Upper lobe of left lung (tissue), 6 donors: ENCODE data around the gene PODXL2. TPM values are rescaled to one million over a fixed set of nuclear protein-coding genes. Genes with fewer than 3 reads are reported as not detected.
"Not testable (repeated sequence)": the region's sequence is repeated elsewhere in the genome, so short reads cannot be mapped to it uniquely, and the experiment has no call there.

Experiments used
- ATAC-seq, 2 donors: fragments of 200-7000 bp; cut with Tn5 transposase; one replicate each; pipeline ENCODE4 v1.9.1; 2022; ENCODE audit warnings: mild to moderate bottlenecking in 2 of 2, moderate library complexity in 2 of 2; ENCODE audit not compliant: low FRiP score in 2 of 2
- DNase-seq, 2 donors: peaks; one replicate each; pipeline ENCODE4 v3.0.0-alpha.2; 2019 to 2020
- H3K27ac ChIP-seq, 4 donors: fragments of 200-600 bp; sonication (generic); one replicate each; pipeline ENCODE4 v1.5.1; 2016 to 2019
- H3K27me3 ChIP-seq, 4 donors: fragments of 200-600 bp; sonication (generic); one replicate each; pipeline ENCODE4 v1.5.1; 2017 to 2019
- H3K36me3 ChIP-seq, 4 donors: fragments of 200-600 bp; sonication (generic); one replicate each; pipeline ENCODE4 v1.5.1; 2016 to 2019
- H3K4me1 ChIP-seq, 4 donors: fragments of 200-600 bp; sonication (generic); one replicate each; pipeline ENCODE4 v1.5.1; 2018 to 2019
- H3K4me3 ChIP-seq, 4 donors: fragments of 200-600 bp; sonication (generic); one replicate each; pipeline ENCODE4 v1.5.1; 2017 to 2019; ENCODE audit warnings: mild to moderate bottlenecking in 2 of 4, moderate library complexity in 1 of 4
- H3K9me3 ChIP-seq, 4 donors: fragments of 200-600 bp; sonication (generic); one replicate each; pipeline ENCODE4 v1.5.1; 2018 to 2019
- CTCF ChIP-seq, 6 experiments: fragments of 450-650 bp in 4 of 6; fragments of 200-600 bp in 2 of 6; sonication (generic) in 2 of 6; IDR thresholded peaks; one replicate each; pipeline ENCODE4 v1.5.1; 2016 to 2019; ENCODE audit warnings: antibody characterized with exemption in 6 of 6
- EP300 ChIP-seq, 4 donors: sonication (generic); formaldehyde crosslinking; IDR thresholded peaks; one replicate each; pipeline ENCODE4 v1.5.1; 2017; ENCODE audit warnings: antibody characterized with exemption in 4 of 4, control low read depth in 2 of 4
- POLR2A ChIP-seq, 4 donors: fragments of 450-650 bp; IDR thresholded peaks; one replicate each; pipeline ENCODE4 v1.5.1; 2016 to 2017; ENCODE audit warnings: antibody characterized with exemption in 4 of 4, mild to moderate bottlenecking in 2 of 4
- POLR2AphosphoS5 ChIP-seq, 2 donors: sonication (generic); formaldehyde crosslinking; IDR thresholded peaks; one replicate each; pipeline ENCODE4 v1.5.1; 2017; ENCODE audit warnings: antibody characterized with exemption in 2 of 2
- whole genome bisulfite sequencing, 2 donors: methylation state at CpG; one replicate each; pipeline ENCODE4 v1.1.5; 2017 to 2018; 5-methylcytosine and 5-hydroxymethylcytosine counted together
- total RNA-seq, 6 donors: library from RNA; depleted of rRNA in 4 of 6; stranded (reverse); fragments of >200 nt in 4 of 6; gene quantifications; one replicate each; pipeline versions ENCODE4 v1.1.0 to v1.2.1, GENCODE V29; 2016 to 2021
- donor health status: DM: no; HTN: no; CAD: no; lungs with moderate emphysema.
- donor health status: DM: no; HTN: yes; CAD: no; lungs with severe emphysema.

PODXL2 gene
- total RNA-seq, 6 donors from 2014 or later, result 1.0 to 5.1 (median 3.5) TPM

GRCh38 chr3:127654374-127654773 lies 25.4 kb downstream of the PODXL2 start:
- ATAC-seq (no peak), DNase-seq (no peak)
- Histone ChIP-seq H3K27ac (no peak overlapping the region), H3K9me3 (no peaks in the 10 kb centered on the region), H3K27me3 (no peaks in the 10 kb centered on the region), H3K36me3 (no peaks in the 10 kb centered on the region), H3K4me3 (no peak overlapping the region), H3K4me1 (peaks cover 0 to 7% (median 0%) of the 10 kb centered on the region in 4 donors)
- TF ChIP-seq EP300 (IDR thresholded peaks at IDR 0.05), result no peak
- TF ChIP-seq POLR2A (IDR thresholded peaks at IDR 0.05), result no peak
- no peak for TF ChIP-seq CTCF (IDR thresholded peaks at IDR 0.05)
- TF ChIP-seq POLR2AphosphoS5 (IDR thresholded peaks at IDR 0.05), result no peak
- 80% methylated on average over 4 of the region's 4 CpGs for WGBS, 2 donors

- not testable (repeated sequence) for H3K27ac ChIP-seq, H3K4me3 ChIP-seq, H3K9me3 ChIP-seq, H3K27me3 ChIP-seq, H3K4me1 ChIP-seq, DNase-seq, ATAC-seq, H3K36me3 ChIP-seq
- 94 to 96% methylated on average over 6 of the region's 6 CpGs for WGBS, 2 donors
These were observed 26.0 kb downstream of the PODXL2 start for GRCh38 chr3:127654993-127655392.

GRCh38 chr3:127655641-127656040 lies 26.7 kb downstream of the PODXL2 start:
- no peak for TF ChIP-seq POLR2AphosphoS5 (IDR thresholded peaks at IDR 0.05)
- no peak for TF ChIP-seq CTCF (IDR thresholded peaks at IDR 0.05)
- TF ChIP-seq POLR2A (IDR thresholded peaks at IDR 0.05), result no peak
- no peak for TF ChIP-seq EP300 (IDR thresholded peaks at IDR 0.05)
- WGBS, 2 donors, result 80 to 87% methylated on average over 3 of the region's 3 CpGs
- Histone ChIP-seq H3K27ac (no peak overlapping the region), H3K4me1 (peaks cover 0 to 7% (median 0%) of the 10 kb centered on the region in 4 donors), H3K4me3 (no peak overlapping the region), H3K9me3 (no peaks in the 10 kb centered on the region), H3K36me3 (no peaks in the 10 kb centered on the region), H3K27me3 (no peaks in the 10 kb centered on the region)
- DNase-seq, result no peak
- no peak for ATAC-seq

DNA sequence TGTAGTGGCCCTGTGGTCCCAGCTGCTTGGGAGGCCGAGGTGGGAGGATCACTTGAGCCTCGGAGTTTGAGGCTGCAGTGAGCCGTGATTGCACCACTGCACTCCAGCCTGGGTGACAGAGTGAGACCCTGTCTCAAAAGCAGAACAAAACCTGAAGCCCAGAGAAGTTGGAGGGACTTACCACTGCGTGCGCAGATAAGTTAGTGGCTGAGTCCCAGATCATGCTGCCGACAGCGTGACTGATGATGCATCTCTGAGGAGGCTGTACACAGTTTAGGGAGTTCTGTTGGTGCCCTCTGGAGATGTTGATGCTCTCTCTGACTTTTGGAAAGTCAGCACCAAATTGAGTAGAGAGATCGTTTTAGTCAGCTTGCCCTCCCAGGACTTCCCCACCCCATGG lies 27.9 kb downstream of the PODXL2 start:
- H3K27me3 ChIP-seq, result no peaks in the 10 kb centered on the region
- ATAC-seq, result no peak
- no peak overlapping the region for H3K27ac ChIP-seq
- TF ChIP-seq POLR2AphosphoS5 (IDR thresholded peaks at IDR 0.05) (no peak), CTCF (IDR thresholded peaks at IDR 0.05) (no peak), POLR2A (IDR thresholded peaks at IDR 0.05) (no peak), EP300 (IDR thresholded peaks at IDR 0.05) (no peak)
- 92 to 96% methylated on average over 4 to 8 of the region's 8 CpGs for WGBS, 2 donors
- H3K4me3 ChIP-seq, result no peak overlapping the region
- no peak for DNase-seq
- H3K4me1 ChIP-seq, result peaks cover 0 to 7% (median 0%) of the 10 kb centered on the region in 4 donors
- no peaks in the 10 kb centered on the region for H3K36me3 ChIP-seq
- H3K9me3 ChIP-seq, result no peaks in the 10 kb centered on the region

DNA sequence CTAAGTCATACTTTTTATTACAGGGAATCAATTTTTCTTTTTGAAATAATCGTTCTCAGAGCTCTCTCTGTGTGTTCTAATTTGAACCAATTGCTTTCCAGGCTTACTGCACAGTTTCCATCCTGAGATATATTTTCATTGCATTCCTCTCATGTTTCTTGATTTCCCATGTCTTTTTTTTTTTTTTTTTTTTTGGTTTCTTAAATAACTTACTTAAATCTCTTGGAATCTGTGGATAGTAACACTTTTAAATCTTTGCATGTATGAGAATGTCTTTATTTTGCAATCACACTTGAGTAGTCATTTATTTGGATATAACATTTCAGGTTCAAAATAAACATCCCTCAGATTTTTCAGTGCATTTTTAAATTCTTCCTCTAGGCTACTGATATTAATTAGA lies 29.2 kb downstream of the PODXL2 start:
- Histone ChIP-seq H3K27ac (no peak overlapping the region), H3K4me3 (no peak overlapping the region), H3K9me3 (no peaks in the 10 kb centered on the region), H3K4me1 (no peaks in the 10 kb centered on the region), H3K27me3 (no peaks in the 10 kb centered on the region), H3K36me3 (no peaks in the 10 kb centered on the region)
- ATAC-seq (no peak), DNase-seq (no peak)
- WGBS, 2 donors, result 80 to 85% methylated on average over 1 of the region's 1 CpG
- TF ChIP-seq POLR2A (IDR thresholded peaks at IDR 0.05) (no peak), POLR2AphosphoS5 (IDR thresholded peaks at IDR 0.05) (no peak), EP300 (IDR thresholded peaks at IDR 0.05) (no peak), CTCF (IDR thresholded peaks at IDR 0.05) (no peak)
